OCI-LY1 (cell line): ENCODE measurements around the gene LOC128125822.

Experiments
- CTCF ChIP-seq: fragments of 200-600 bp; sonication (generic), shearing (Covaris generic); IDR thresholded peaks from 2 replicates; pipeline ENCODE4 v1.5.1; 2017; ENCODE audit warnings: mild to moderate bottlenecking, antibody characterized with exemption, low read length, moderate library complexity, mixed read lengths
- EZH2 ChIP-seq: fragments of 200-600 bp; sonication (generic), shearing (Covaris generic); IDR thresholded peaks from 2 replicates; pipeline ENCODE4 v1.8.0; 2017; ENCODE audit warnings: borderline replicate concordance, mixed run types, mild to moderate bottlenecking, antibody characterized with exemption, low read length, moderate library complexity, mixed read lengths

DNA sequence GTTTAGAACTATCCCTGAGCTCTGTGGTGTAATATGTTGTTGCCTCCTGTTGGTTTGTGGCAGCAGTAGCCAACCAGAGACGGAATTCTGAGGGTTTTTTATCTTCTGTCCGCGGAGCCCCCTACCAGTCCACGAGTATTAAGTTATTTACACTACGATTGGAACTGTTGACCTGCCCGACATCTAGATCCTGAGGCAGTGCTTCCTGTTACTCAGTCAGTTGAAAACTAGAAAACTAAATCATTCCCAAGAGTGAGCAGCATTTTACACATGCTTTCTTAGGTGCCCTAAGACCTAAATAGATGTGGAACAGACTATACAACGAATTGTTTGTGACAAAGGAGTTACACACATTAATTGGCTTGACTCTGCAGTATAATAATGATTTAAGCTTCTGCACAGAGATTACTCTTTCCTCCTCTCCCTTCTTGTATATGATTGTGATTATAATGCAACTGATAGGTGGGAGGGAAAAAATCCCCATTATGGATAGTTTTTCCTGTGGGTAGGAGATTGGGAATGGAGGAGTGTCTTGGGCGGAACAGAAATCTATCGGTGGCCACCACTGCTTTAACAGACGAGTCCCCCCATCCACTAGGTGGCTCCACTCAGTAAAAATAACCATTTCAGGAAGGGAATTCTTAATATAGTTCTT, 1.7 kb downstream of the LOC128125822 start:
- TF ChIP-seq CTCF = peak; percentile 82
- no peak for TF ChIP-seq EZH2
